Dedifferentiated amniotic fluid mesenchymal stem cell (primary cell): ENCODE results near the gene PTPRE.
A peak's percentile ranks its signal among the peaks of the same experiment; 100 is the strongest.

Experiments
- DNase-seq: peaks from one replicate; pipeline ENCODE4 v3.0.0-alpha.2; 2016; ENCODE audit errors: extremely low spot score

The PTPRE gene

GRCh38 chr10:128059266-128059981 is 152.5 kb downstream of the PTPRE start:
- DNase-seq: no peak

- no peak for DNase-seq
Observed at GRCh38 chr10:128059982-128060293, 153.0 kb downstream of the PTPRE start.

DNA sequence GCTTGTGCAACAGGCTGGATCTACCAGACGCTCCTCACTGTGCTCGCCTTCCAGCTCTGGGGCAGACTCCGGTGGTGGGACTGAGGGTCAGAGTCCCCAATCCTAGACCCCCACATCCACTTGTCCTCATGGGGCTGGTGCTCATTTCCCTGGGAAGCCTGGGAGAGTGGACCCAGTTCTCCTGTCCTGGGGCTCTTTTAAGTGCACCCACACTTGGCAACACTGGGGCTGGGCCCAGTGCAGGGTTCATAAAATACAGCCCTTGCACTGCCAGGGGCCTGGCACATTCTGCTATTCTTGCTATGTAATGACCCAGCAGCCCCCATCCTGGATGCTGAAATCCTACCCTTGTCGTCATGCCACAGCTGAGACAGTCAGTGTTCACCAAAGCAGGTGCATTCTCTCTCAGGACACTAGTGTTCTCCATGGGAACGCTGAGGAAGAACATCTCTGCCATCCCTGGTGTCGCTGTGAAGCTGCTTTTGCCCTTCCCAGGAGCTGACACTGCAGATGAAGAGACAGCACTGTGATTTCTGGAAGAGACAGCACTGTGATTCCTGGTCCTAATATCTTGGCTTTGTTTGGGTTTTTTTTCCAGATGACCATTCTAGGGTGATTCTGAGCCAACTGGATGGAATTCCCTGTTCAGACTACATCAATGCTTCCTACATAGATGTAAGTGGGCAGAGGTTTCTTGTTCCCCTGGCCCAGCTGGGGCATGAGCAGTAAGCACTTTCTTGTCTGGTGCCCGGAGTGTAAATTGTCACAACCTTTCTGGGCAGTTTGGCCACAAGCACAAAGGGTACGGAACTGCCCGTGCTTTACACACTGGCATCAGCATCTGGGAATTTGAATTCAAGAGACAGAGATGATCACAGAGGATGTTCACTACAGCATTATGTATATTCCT is 153.7 kb downstream of the PTPRE start:
- no peak for DNase-seq

DNA sequence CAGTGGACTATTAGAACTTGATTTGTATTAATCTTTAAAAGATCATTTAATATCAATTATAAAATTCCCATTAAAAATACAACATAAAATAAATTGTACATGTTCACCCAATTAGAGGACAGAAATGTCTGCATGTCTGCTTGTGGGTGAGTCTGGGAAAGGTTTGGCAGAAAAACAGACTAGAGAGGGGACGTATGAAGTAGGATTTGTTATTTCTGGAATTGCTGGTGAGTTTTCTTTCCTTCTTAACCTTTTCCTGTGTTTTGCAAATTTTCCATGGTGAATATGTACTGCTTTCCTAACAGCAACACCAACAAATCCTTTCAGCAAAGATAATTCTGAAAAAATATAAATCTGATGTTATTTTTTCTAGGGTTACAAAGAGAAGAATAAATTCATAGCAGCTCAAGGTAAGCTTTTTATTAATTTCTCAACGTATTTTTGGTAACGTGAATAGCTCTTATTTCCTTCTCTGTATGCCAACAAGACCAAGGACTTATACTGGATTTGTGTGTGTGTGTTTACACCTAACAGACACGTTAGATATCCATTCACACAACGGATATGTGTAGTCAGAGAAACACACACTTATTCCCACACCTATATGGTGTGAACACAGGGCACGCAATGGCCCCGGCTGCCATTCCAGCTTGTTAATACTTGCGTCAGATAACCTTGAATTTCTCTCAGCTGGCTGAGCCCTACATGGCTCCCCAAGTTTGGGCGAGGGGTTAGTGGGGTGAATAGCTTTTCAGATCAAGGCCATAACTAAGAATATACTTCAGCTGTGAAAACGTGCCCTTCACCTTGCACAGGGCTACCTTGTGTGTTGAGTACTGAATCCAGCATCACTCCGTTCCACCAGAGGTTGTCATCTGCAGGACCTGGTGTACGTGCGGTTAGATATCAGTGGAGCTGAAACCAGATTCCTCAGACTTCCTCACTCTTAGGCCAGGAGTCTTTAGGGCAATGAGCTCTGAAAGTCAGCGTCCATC is 154.7 kb downstream of the PTPRE start:
- DNase-seq: no peak

GRCh38 chr10:128062331-128062880 is 155.5 kb downstream of the PTPRE start:
- DNase-seq: no peak

DNA sequence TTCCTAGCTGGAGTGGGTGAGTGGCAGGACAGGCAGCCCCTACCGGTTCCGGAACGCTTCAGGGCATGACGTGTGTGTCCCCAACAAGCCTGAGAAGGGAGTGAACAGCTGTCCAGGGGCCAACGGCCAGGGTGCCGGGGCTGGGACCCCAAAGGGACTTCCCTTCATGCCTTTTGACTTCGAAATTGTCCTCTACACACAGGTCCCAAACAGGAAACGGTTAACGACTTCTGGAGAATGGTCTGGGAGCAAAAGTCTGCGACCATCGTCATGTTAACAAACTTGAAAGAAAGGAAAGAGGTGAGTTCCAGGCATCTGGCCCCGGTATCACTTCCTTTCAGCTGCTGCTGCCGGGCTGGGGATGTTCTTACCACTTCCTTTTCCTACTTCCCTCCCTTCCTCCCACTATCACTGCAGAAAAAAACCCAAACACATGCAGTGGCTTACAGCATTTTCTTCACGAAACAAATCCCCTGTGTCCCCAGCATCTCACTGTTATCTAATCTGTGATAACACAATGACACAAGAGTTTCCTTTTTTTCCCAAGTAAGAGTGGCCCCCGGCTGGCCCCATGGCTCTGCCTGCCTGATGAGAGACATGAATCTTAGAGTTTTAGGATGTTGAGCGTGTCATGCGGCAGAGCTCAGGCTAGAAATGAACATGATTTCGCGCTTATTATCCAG is 156.1 kb downstream of the PTPRE start:
- DNase-seq: no peak

DNA sequence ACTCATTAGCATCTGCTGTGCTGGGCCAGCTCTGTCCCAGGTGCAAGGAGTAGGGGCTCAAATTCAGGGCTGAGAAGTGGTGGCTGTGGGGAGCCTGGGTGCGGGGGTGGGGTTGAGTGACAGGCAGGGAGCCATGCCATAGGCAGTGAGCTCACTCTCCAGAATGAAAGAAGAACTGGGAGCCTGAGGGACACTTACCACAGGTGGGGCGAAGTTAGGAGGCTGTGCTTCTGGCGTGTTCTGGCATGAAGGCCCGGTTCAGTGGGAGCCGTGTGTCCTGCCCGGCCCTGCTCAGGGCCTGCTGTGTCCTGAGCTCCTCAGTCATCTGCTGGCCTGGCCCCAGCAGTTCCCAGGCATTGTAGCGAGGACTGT is 156.8 kb downstream of the PTPRE start:
- DNase-seq: no peak

DNA sequence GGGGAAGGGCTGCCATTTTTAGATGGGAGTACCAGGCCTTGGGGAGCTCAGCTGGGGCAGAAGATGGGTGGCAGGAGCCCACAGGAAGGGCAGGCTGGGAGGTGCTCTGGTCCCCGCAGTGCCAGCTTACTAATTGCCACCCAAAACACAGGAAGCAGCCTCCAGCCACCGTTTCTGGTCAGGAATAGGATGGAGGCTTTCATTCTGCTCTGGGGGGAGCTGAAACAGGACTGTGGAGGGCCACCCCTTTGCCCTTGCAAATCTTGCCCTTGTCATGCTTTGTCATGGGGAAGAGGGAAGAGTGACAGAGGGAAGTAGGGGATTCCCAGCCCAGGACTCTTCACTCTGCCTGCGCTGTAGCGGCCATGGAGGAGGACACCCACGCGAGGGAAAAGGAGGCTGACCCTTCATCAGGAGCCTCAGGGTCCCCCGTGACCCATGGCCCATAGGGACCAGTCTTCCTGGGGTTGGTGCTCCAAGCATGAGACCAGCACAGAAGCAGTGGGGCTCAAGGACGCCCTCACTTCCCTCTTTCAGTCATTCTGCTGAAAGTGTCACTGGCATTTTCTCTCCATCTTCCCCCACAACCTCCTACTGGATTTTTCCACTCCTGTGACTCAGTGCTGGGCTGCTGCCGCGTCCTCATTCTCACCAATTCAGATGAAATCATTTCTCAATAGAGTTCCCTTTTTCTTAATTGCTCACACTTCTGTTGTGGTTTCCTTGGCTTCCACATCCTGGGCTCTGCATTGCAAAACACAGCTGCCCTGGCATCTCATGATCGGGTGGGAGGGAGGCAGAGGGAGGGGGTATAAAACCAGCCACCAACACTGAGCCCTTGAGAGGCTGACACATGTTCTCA is 157.4 kb downstream of the PTPRE start:
- peak; percentile 21 for DNase-seq

DNA sequence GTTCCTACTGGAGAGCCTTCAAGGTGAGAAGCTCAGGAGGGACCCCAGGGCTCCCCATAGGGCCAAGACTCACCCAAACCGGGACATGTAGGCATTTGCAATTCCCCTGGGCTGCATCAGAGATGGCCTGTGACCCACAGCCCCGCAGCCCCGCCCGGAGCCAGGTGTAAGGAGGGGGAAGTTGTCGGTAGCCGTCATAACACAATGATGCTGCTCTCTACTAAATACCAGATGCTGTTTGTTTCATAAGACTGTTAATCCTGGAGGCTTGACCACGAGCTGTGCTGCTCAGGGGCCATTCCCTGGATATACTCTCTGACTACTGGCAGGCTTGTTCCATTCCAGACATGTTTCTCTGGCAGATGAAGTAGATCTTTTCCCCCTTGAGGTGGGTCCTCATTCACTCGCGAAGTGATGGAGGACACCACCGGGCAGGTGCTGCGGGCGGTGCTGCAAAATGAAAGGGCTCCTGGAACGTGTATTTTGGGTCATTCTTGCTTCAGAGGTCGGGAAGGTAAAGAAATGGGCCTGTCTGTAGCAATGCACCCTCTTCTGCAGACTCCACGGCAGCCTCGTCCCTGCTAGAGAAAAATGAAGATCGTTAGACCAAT is 158.2 kb downstream of the PTPRE start:
- DNase-seq: no peak

DNA sequence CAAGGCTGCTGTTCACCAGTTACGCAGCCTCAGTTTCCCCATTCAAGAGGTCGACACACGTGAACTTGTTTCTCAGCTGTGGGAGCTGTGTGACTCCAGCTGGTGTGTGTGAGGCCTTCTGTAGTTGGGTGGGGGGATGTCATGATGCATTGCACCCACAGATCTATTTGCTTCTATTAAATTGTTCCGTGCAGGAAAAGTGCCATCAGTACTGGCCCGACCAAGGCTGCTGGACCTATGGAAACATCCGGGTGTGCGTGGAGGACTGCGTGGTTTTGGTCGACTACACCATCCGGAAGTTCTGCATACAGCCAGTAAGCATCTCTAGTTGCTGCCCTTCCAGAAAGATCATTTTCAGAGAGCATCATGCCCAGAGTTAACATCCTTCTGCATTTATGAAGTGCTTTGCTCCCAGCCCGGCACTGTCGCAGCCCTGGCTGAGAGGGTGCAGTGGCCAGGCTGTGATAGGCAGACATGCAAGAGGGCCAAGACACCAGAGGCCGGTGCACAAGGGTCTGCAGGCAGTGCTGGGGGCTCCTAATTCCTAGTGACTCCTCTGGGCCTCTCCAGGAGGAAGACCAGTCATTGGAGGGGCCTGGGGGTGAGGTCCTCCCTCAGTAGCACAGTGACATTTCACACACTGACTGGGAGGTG is 159.1 kb downstream of the PTPRE start:
- no peak for DNase-seq

GRCh38 chr10:128066870-128067382 is 160.0 kb downstream of the PTPRE start:
- DNase-seq: no peak

DNA sequence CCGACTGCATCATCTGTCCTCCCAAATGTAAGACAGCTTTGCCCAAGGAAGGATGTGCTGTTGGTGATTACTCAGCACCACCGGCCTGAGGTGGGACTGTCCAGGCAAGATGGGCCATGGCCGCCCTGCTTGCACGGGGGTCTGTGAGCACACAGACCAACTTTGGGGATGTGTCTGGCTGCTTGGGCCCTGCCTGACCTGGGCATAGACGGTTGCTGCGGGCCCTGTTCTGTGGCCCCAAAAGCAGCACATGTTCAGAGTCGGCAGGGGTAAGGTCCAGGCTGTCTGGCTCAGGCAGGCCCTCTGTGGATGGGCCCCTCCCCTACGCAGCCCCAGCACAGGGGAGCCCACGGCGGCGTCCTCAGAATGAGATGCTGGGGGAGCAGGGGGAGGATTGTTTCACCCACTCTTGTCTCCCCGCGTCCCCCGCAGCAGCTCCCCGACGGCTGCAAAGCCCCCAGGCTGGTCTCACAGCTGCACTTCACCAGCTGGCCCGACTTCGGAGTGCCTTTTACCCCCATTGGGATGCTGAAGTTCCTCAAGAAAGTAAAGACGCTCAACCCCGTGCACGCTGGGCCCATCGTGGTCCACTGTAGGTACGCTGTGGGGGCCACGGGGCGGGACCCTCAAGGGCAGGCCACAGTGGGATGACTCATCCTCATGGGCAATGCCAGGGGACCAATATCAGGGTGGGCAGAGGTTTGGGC is 160.9 kb downstream of the PTPRE start:
- DNase-seq: no peak

DNA sequence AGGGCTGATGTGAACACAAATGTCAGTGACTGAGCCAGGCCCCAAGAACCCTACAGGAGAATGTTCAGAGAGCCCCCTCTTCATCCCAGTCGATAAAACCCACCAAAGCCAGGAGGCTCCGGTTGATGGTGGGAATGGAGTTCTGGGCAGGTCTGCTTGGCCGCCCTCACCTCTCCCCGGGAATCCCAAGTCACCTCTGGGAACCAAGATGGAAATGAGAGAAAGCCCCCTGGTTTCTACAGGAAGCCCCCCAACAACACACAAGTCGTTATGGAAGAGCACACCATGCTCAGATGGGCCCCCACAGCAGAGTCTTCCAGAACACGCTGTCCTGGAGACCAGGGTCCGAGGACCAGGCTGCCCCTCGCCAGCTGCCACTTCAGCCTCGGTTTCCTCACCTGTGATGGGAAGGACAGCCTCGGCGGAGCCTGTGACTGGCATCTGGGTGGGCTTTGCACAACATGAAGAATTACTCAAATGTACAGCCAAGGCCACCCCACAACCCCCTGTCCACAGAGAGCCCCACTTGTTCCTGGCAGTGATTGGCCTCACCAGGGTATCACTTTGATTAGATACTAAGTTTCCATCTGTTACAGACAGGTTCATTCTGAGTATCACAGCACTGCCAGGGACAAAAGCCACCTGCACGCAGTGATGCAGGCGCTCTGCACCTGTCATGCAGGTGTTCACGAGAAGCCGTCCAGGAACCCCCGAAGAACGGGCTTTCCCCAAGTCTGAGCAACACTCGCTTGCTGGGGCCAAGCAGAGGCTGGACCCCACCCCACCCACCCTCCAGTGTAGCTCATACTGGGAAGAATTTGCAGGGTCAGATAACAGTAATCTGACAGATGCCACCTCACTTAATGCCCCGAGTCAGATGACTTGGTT is 161.7 kb downstream of the PTPRE start:
- DNase-seq: no peak

- peak; percentile 42 for DNase-seq
Observed at GRCh38 chr10:128069351-128070051, 162.6 kb downstream of the PTPRE start.

- no peak for DNase-seq
Observed at GRCh38 chr10:128070161-128070560, 163.3 kb downstream of the PTPRE start.

DNA sequence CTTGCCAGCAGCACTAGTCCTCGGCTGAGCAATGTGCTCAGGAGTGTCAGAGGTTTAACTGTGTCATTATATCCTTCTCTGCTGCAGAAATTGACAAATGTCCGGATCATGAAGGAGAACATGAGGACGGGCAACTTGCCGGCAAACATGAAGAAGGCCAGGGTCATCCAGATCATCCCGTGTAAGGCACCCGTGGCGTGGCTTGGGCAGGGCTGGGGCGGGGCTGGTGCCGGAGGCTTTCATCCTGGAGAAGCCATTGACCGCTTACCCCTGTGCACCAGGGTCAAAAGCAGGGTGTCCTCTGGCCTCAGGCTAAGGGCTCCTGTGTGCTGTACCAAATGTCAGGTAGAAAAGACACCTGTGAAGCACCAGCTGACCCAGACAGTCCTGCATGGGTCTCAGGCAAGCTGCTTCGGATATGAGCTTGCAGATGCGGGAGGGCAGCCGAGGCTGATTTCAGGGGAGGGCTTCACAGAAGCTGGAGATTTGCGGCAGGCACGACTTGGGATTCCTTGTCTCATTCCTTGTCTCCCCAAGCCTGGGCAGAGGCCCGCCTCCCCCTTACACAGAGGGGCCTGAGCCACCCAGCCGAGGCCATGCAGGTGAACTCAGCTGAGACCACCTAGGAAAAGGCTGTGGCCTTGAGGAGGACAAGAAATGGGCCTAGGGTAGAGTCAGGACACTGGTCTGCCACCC is 164.0 kb downstream of the PTPRE start:
- DNase-seq: no peak
